TTC549 (cell line): ENCODE results near the gene NRXN3.

Experiments used
- FAIRE-seq: peaks from 2 replicates; lab custom pipeline; 2012; peaks lifted over from hg19 to GRCh38; lab: Jason Lieb, UNC

Gene NRXN3

GRCh38 chr14:78173346-78174035 lies 3.3 kb downstream of the NRXN3 start:
- FAIRE-seq = no peak

DNA sequence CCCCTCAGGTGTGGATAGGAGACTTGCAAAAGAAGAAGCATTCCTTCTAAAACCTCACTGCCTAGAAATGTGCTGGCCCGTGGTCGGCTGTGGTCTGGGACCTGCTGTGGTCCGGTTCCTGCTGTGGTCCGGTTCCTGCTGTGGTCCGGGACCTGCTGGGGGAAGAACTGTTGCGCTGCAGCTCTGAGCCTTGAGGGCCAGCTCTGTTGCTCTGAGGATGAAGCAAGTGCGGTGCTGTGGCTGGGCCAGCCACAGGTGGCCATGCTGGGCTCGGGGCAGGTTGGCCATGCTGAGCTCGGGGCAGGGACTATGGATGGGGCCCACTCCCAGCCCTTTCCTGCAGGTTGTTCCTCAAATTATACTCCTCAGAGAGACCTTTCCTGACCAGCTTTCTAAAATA lies 5.2 kb downstream of the NRXN3 start:
- no peak for FAIRE-seq

GRCh38 chr14:78178071-78178470 lies 7.9 kb downstream of the NRXN3 start:
- FAIRE-seq = no peak

DNA sequence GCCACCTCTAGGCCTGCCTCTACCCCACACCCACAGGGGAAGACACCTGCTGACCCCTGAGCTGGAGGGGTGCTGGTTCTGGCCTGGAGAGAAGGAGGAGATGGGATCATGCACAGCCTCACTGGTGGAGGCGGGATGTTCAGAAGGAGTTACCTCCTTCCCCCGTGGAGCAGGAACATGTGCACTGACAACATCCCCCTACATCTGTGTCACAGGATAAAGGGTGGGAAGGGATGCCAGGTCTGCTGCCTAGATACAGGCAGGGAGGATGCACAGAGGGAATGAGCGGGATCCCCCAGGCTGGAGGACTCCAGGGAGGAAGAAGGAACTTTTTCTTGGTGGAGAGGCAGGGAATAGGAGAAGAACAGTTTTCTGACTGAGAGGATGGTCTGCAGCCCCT lies 8.8 kb downstream of the NRXN3 start:
- no peak for FAIRE-seq

GRCh38 chr14:78181270-78181669 lies 11.1 kb downstream of the NRXN3 start:
- no peak for FAIRE-seq

DNA sequence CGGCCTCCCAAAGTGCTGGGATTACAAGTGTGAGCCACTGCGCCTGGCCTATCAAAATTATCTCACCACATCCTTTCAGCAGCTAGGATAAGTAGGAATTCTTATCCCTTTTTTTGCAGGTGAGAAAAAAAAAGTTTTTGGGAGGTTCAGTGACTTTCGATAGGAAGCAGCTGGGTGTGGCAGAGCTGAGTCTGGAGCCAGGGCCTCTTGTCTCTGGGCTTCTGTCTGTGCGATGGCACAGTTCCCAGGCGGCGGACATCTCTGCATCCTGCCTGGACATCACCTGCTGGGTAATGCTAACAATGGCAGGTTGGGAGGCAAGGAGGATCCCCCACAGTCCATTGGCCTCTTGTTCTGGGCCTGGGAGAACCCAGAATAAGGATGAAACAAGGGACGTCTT lies 12.5 kb downstream of the NRXN3 start:
- no peak for FAIRE-seq

DNA sequence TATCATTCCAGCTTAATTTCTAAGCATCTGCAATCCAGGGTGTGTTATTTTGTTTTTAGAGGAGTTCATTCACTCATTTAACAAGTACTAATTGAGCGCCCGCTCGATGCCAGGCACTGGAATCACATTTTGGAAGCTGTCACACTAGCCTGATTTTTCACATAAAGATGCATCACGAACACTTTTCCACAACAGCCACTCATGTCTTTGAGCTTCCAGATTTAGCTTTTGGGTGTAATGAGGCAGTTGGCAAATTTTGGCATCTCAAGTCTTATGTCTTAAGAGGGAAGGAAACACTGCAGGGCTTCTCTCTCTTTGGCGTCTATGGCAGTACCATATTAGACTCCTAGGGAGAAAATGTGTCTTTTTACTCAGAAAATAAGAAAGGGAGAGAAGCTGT lies 14.0 kb downstream of the NRXN3 start:
- no peak for FAIRE-seq

DNA sequence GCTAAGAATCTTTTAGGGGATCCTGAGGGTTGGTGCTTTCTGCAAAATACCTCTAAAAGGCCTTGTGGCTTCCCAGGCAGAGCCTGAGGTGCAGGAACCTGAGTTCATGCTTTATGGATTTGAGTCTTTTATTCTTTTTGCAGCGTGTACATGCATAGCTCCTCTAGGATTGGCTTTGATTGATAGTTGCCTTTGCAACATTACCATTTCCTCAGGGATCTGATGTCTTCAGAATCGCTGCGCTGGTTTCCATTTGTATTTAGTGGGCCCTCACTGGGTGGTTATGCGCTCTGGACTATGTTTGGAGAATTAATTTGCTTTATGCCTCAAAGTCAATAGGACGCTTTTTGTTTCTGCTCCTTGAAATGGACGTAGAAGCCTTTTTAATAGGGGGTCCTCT lies 16.1 kb downstream of the NRXN3 start:
- FAIRE-seq = no peak

DNA sequence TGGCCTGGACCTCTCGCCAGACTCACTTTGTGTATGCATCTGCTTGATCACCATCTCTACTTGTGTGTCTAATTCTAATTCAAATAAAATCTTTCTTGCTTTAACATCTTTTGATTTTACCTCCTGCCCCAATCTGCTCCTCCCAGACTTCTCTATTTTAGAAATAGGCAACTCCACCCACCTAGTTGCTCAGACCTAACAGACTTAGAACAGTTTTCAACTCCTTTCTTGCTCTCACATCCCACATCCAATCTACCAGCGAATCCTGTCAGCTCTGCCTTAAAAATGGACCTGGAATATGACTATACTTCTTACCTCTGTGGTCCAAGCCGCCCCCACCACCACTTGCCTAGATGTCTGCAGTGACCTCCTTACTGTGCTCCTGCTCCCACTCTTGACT lies 18.7 kb downstream of the NRXN3 start:
- FAIRE-seq = no peak

- FAIRE-seq = no peak
Observed at GRCh38 chr14:78195431-78195830, 25.3 kb downstream of the NRXN3 start.

- no peak for FAIRE-seq
Observed at GRCh38 chr14:78196323-78196722, 26.1 kb downstream of the NRXN3 start.

GRCh38 chr14:78197051-78197450 lies 26.9 kb downstream of the NRXN3 start:
- no peak for FAIRE-seq

DNA sequence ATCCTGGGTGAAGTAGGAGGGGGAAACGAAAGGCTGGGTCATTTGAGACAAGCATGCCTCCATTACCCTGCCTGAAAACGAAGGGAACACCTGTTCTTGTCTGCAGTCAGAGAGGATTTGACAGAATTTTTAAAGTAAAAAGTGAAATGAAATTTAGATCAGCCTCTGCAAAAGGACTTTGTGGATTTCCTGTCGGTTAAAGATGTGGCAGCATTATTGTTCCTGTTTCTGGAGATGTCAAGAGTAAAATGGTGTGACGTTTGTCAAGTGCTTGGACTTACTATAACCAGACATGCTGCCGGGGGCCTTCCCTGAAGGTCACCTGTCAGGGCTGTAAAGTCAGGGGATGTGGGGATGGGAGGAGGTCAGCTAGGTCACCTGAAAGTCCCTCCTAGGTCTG lies 32.0 kb downstream of the NRXN3 start:
- FAIRE-seq = no peak

DNA sequence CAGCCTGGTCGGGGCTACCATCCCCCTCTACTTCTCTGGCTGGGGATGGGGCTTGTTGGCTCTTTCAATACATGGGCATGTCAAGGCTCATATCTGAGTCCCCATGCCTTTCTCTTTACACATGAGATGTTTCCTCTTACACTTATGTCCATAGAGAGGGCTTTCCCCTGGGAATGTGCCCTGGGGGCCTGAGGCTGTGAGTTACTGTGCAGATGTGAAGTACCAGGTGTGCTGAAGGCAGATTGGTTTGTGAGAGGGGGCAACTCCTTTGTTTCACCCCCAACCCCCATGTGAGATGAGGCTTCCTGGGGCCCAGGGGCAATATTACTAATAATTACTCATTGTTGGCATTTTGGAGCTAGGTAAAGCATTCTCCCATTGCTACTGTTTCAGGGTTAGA lies 32.8 kb downstream of the NRXN3 start:
- FAIRE-seq = no peak

DNA sequence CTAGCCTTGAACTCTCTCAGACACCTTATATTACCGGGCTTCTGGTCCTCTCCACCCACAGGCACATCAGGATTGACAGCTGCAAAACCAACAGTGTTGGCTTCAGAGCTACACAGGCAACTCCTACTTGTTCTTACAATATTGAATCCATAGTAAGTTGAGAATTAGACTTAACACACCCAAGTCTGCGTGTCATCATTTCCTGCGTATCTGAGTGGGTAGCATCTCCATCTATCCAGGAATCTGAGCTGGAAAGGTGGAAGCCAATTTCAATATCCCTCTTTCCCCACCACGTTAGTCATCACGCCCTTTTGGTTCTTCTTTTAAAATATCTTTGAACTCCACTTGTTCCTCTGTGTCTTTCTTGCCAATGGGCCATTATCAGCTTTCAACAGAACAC lies 37.2 kb downstream of the NRXN3 start:
- no peak for FAIRE-seq

- no peak for FAIRE-seq
Observed at GRCh38 chr14:78220273-78220672, 50.1 kb downstream of the NRXN3 start.

DNA sequence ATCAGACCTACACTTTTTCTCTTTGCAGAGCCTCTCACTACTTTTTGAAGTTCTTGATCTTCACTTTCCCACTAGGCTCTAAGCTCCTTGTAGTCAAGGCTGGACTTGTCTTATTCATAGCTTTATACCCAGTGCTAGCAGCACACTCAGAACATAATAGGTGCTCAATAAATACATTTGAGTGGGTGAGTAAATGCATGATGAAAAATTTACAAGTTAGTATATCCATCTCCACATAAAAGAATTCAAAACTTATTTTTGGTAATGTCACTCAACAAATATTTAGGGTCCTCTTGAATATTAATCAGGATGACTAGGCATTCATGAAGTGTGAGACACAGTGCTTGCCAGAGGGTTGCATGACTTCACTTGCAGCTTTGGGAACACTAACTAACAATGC lies 52.6 kb downstream of the NRXN3 start:
- no peak for FAIRE-seq

GRCh38 chr14:78227248-78228077 lies 57.3 kb downstream of the NRXN3 start:
- no peak for FAIRE-seq

GRCh38 chr14:78228702-78229327 lies 58.6 kb downstream of the NRXN3 start:
- FAIRE-seq = no peak

DNA sequence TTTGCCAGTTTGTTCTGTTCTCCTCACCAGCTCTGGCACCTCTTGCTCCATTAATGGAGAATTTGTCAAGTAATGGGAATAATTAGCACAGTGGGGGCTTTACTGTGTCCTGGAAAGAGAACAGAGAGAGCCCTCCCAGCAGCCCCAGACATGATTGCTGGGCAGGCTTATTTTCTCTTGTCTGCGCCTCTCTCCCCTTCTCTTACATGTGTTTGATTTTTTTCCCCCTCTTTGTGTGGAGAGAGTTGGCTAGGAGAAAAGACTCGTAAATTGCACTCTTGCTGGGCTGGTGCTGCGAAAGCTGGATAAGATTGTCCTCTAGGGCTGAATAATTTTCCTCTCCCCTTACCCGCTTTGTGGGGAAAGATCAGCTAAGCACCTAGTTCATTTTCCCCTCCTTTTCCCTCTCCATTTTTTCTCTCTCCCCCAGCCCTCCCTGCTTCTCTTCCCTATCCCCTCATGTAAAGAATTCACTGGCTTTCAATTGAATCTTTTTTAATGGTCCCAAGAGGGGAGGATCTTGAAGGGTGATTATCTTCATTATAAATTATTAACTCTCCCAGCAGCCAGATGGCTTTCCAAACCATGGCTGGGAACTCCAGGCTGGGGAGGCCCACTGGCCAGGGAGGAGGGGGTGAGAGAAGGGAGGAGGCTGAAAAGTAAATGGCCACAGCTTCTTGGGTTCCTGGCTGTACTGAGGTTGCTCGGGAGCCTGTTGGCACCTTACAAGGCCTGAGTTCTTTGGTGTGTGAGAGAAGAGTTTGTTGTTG lies 62.2 kb downstream of the NRXN3 start:
- no peak for FAIRE-seq

DNA sequence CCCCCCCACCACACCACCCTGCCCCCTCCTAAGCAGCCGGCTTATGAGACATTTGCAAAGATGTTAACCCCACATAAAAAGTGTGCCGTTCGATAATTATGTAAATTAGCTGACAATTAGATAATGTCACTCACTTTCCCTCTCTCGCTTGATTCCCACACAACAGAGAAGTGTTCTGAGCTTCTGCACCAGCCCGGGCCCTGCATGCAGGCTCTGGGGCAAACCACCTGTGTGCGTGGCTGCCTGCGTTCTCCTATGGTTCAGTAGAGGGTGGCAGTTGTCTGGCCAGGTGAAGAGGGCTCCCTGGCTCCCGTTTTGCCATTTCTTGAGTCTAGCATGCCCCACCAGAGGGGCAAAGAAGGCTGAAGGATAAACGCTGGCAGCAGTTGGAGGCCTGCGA lies 68.0 kb downstream of the NRXN3 start:
- FAIRE-seq = no peak

- FAIRE-seq = no peak
Observed at GRCh38 chr14:78240567-78240966, 70.4 kb downstream of the NRXN3 start.

GRCh38 chr14:78242086-78242485 lies 71.9 kb downstream of the NRXN3 start:
- no peak for FAIRE-seq
